Stomach (tissue), 9 donors: Measurements from ENCODE around the gene SHANK3. TPM values are rescaled to one million over a fixed set of nuclear protein-coding genes. Genes with fewer than 3 reads are reported as not detected.

ENCODE experiments used
- DNase-seq, 2 donors: peaks; one replicate each; pipeline versions ENCODE4 v3.0.0 to v3.0.0-alpha.2; 2013 to 2019
- H3K27ac ChIP-seq, 5 donors: fragments of 200-600 bp in 4 of 5; sonication (generic) in 4 of 5; one replicate each; pipeline ENCODE4 v1.5.1; 2013 to 2019; ENCODE audit warnings: mild to moderate bottlenecking in 1 of 5, moderate library complexity in 1 of 5
- H3K27me3 ChIP-seq, 3 donors: fragments of 200-600 bp; sonication (generic); one replicate each; pipeline ENCODE4 v1.5.1; 2017 to 2019; ENCODE audit warnings: mixed run types in 1 of 3
- H3K36me3 ChIP-seq, 4 donors: fragments of 200-600 bp; sonication (generic); 1 replicate in 3 of 4; 2 replicates in 1 of 4; pipeline ENCODE4 v1.5.1; 2016 to 2019
- H3K4me1 ChIP-seq, 4 donors: fragments of 200-600 bp; sonication (generic); one replicate each; pipeline ENCODE4 v1.5.1; 2016 to 2019
- H3K4me3 ChIP-seq, 4 donors: fragments of 200-600 bp; sonication (generic) in 3 of 4; one replicate each; pipeline ENCODE4 v1.5.1; 2016 to 2019; ENCODE audit warnings: mild to moderate bottlenecking in 1 of 4
- H3K9me3 ChIP-seq, 4 donors: fragments of 200-600 bp; sonication (generic); one replicate each; pipeline ENCODE4 v1.5.1; 2016 to 2019
- CTCF ChIP-seq, 7 experiments: fragments of 450-650 bp in 4 of 7; fragments of 200-600 bp in 3 of 7; sonication (generic) in 3 of 7; IDR thresholded peaks; one replicate each; pipeline ENCODE4 v1.5.1; 2016 to 2019; ENCODE audit warnings: antibody characterized with exemption in 7 of 7, control low read depth in 2 of 7, mild to moderate bottlenecking in 1 of 7
- EP300 ChIP-seq: sonication (generic); formaldehyde crosslinking; IDR thresholded peaks from one replicate; pipeline ENCODE4 v1.6.1; 2017; ENCODE audit warnings: antibody characterized with exemption
- POLR2A ChIP-seq, 4 donors: fragments of 450-650 bp; IDR thresholded peaks; one replicate each; pipeline ENCODE4 v1.6.1; 2016; ENCODE audit warnings: antibody characterized with exemption in 4 of 4, control low read depth in 2 of 4, mild to moderate bottlenecking in 1 of 4, moderate library complexity in 1 of 4
- POLR2AphosphoS5 ChIP-seq, 3 donors: sonication (generic); formaldehyde crosslinking; IDR thresholded peaks; one replicate each; pipeline ENCODE4 v1.6.1; 2016; ENCODE audit warnings: antibody characterized with exemption in 3 of 3
- WGBS, 5 donors: extraction: QIAGEN DNeasy Blood & Tissue Kit in 3 of 5; methylation state at CpG; one replicate each; pipeline versions ENCODE4 v1.1.5 to v1.1.7; 2013 to 2018; 5-methylcytosine and 5-hydroxymethylcytosine counted together
- intact Hi-C: fragments of 100-400 bp; cut with DNase I; formaldehyde crosslinking; loops from one replicate; pipeline ENCODE4 v1.15.1; 2023; ENCODE audit warnings: low total_unique reads
- polyA plus RNA-seq, 3 donors: library from polyadenylated mRNA; stranded (reverse); fragments of 200-250 nt; gene quantifications; one replicate each; pipeline ENCODE4 v1.2.3, GENCODE V29; 2013
- total RNA-seq, 5 donors: library from RNA; depleted of rRNA; stranded (reverse); fragments of >200 nt; gene quantifications; one replicate each; pipeline versions ENCODE4 v1.1.0 to v1.2.3, GENCODE V29; 2014 to 2016
- donor health status: healthy with polysubstance abuse.
- donor health status: Bipolar disorder and iron deficiency.
- donor health status: healthy.

The SHANK3 gene
- total and polyA plus RNA-seq, 8 donors, result 2.5 to 31.2 (median 5.1) TPM

DNA sequence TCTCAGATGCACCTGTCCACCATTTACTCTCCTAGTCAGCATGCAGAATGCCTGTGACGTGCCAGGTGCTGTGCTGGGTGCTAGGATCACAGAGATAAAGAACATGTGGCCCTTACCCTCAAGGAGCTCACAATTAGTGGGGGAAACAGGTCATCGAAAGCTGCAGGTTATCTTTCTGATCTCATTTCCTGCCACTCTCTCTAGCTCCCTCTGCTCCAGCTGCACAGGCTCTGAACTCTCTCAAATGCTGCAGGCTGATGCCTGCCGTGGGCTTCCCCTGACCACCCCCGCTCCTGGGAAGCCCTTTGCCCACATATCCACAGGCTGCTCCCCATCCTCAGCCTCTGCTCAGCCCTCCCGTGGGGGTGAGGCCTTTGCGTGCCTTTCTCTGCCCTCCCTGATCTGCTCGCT, 29.6 kb downstream of the SHANK3 start:
- intact Hi-C loops, result no loop called here
- Histone ChIP-seq H3K27ac (no peak overlapping the region), H3K36me3 (peaks cover 0 to 12% (median 5%) of the 10 kb centered on the region in 4 donors), H3K27me3 (peaks cover 0 to 30% (median 0%) of the 10 kb centered on the region in 3 donors), H3K4me1 (peaks cover 9 to 26% (median 20%) of the 10 kb centered on the region in 4 donors), H3K9me3 (no peaks in the 10 kb centered on the region), H3K4me3 (no peak overlapping the region)
- TF ChIP-seq POLR2AphosphoS5 (IDR thresholded peaks at IDR 0.05) (no peak), POLR2A (IDR thresholded peaks at IDR 0.05) (no peak), EP300 (no peak), CTCF (IDR thresholded peaks at IDR 0.05) (no peak)
- DNase-seq, result no peak
- 56 to 66% (median 63%) methylated on average over 7 of the region's 7 CpGs for WGBS, 5 donors

DNA sequence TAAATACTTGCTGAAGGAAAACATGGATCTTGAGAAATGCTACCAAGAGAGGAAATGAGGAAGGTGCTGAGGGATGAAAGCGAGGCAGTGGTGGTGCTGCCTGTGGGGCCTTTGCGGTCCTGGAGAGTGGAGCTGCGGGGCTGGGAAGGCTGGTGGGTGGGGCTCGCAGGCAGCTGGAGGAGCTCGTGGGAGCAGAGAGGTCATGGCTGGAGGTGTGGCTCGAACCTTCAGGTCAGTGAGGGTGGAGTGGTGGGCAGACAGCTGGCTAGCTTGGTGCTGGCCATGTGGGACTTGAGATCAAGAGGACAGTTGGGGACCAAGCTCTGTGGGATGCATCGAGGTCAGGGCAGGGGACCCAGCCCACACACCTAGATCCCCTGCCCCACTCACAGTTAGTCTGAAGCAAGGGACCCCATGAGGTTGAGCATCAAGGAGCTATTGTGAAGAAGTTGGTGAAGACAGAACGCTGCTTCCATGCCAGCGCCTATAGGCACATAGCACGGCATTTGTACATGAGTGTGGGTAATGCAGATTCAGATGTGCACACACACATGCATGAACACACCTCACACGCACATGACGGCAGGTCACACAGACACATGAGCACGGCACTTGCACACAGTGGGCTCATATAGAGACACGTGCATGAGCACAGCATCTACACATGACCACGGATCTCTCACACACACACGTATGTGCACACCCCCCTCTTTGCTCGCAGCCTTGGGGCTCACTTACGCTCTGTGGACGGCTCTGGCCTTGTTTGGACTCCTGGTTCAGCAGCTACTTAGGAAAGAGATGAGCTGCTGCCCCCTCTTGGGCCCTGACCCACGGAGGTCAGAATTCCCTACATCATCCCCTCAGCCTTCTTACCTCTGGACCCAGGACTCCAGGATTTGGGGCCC, 30.4 kb downstream of the SHANK3 start:
- H3K27me3 ChIP-seq, result peaks cover 0 to 25% (median 0%) of the 10 kb centered on the region in 3 donors
- intact Hi-C loops, result no loop called here
- H3K9me3 ChIP-seq, result no peaks in the 10 kb centered on the region
- DNase-seq, result no peak
- no peak overlapping the region for H3K27ac ChIP-seq
- no peak overlapping the region for H3K4me3 ChIP-seq
- 83 to 87% (median 84%) methylated on average over 15 to 20 of the region's 20 CpGs for WGBS, 5 donors
- peaks cover 0 to 12% (median 5%) of the 10 kb centered on the region in 4 donors for H3K36me3 ChIP-seq
- no peak for TF ChIP-seq EP300
- no peak for TF ChIP-seq CTCF (IDR thresholded peaks at IDR 0.05)
- TF ChIP-seq POLR2A (IDR thresholded peaks at IDR 0.05), result no peak
- TF ChIP-seq POLR2AphosphoS5 (IDR thresholded peaks at IDR 0.05), result no peak
- peaks cover 5 to 21% (median 15%) of the 10 kb centered on the region in 4 donors for H3K4me1 ChIP-seq

DNA sequence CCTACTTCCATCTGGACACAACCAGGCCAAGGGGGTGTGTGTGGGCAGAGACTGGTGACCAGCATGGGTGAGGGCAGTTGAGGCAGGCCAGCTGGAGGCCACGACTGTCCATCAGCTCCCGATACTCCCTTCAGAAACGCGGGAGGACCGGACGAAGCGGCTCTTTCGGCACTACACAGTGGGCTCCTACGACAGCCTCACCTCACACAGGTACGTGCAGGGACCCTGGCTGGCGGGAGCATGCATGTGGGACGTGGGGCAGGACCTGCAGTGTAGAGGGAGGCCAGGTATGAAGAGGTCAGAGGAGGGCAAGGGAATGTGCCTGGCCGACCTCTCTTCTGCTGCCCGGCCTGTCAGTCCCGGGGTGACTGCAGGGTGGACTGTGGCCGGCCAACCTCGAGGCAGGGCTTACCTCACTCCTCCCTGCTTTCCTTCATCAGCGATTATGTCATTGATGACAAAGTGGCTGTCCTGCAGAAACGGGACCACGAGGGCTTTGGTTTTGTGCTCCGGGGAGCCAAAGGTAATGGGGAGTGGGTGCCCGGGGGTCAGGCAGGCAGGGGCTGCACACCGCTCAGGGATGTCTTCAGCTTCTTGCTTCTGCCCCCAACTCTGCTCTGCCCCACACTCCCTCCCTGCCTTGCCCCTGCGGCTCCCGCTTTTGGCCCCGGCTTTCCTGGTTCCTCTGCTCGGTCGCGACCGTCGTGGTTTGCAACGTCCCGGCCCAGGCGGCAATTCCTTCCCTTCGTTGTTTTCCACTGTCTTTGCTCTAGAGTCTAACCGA, 31.3 kb downstream of the SHANK3 start:
- Histone ChIP-seq H3K4me3 (no peak overlapping the region), H3K27ac (no peak overlapping the region), H3K4me1 (peaks cover 0 to 15% (median 8%) of the 10 kb centered on the region in 4 donors), H3K27me3 (peaks cover 0 to 20% (median 0%) of the 10 kb centered on the region in 3 donors), H3K36me3 (peaks cover 0 to 12% (median 5%) of the 10 kb centered on the region in 4 donors), H3K9me3 (no peaks in the 10 kb centered on the region)
- TF ChIP-seq EP300, result no peak
- no peak for TF ChIP-seq POLR2A (IDR thresholded peaks at IDR 0.05)
- no peak for TF ChIP-seq CTCF (IDR thresholded peaks at IDR 0.05)
- TF ChIP-seq POLR2AphosphoS5 (IDR thresholded peaks at IDR 0.05), result no peak
- DNase-seq, result no peak
- intact Hi-C loops, result no loop called here
- 88 to 92% (median 89%) methylated on average over 28 to 36 of the region's 36 CpGs for WGBS, 5 donors

DNA sequence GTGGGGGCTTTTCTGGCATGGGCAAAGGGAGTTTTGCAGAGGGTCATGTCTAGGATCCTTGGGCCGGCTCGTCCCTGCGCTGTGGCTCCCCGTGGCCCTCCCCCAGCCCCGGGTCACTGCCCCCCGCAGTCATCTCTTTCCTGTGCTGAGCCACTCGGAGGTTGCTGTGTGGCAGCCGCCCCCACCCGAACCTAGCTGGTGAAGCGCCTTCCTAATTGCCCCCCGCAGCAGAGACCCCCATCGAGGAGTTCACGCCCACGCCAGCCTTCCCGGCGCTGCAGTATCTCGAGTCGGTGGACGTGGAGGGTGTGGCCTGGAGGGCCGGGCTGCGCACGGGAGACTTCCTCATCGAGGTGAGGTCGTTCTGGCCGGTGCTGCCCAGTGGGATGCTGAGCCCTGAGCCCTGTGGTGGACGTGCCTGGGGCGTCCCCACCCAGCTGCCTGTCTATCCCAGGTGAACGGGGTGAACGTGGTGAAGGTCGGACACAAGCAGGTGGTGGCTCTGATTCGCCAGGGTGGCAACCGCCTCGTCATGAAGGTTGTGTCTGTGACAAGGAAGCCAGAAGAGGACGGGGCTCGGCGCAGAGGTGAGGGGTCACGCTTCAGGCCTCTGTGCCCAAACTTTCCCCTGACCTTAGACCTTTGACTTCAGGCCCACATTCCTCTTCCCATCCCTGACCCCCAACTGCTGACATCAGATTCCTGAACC, 32.0 kb downstream of the SHANK3 start:
- intact Hi-C loops, result no loop called here

More for the DNA sequence above, 32.0 kb downstream of the SHANK3 start:
- Histone ChIP-seq H3K27me3 (peaks cover 0 to 13% (median 0%) of the 10 kb centered on the region in 3 donors), H3K27ac (no peak overlapping the region), H3K4me3 (no peak overlapping the region), H3K9me3 (no peaks in the 10 kb centered on the region), H3K36me3 (peaks cover 0 to 12% (median 5%) of the 10 kb centered on the region in 4 donors), H3K4me1 (peaks cover 0 to 15% (median 6%) of the 10 kb centered on the region in 4 donors)
- WGBS, 5 donors, result 74 to 89% (median 82%) methylated on average over 21 to 37 of the region's 37 CpGs
- no peak for TF ChIP-seq POLR2A (IDR thresholded peaks at IDR 0.05)
- no peak for DNase-seq
